Measurements from ENCODE around the gene PACSIN2.

Gene PACSIN2

DNA sequence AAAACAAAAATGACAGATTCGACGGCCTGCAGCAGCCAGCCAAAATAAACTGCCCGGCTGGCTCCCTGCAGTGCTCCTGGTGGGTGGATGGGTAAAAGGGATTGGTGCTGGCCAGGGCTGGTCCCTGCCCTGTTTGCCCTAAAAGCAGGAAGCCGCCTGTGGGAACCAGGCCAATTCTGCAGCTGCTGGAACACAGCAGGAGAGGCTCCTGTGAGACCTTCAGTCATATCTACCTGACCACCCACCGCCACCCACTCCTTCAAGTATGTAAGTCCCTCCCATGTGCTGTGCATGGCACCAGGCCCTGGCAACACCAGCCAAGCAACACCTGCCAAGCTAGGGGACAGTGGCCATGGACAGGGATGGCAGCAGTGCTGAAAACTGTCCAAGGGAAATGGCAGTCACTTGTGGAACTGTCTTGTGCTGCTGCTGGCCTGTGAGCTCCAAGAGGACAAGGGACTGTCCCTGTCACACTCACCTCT, 109.2 kb downstream of the PACSIN2 start:
- no peak for DNase-seq (ENCODE audit: low read depth)

- DNase-seq (ENCODE audit: low read depth), result no peak
Measured at GRCh38 chr22:42905217-42905616, 109.7 kb downstream of the PACSIN2 start.

GRCh38 chr22:42904050-42904449, 110.9 kb downstream of the PACSIN2 start:
- no peak for DNase-seq (ENCODE audit: low read depth)

GRCh38 chr22:42902875-42903510, 112.0 kb downstream of the PACSIN2 start:
- DNase-seq (ENCODE audit: low read depth), result no peak

DNA sequence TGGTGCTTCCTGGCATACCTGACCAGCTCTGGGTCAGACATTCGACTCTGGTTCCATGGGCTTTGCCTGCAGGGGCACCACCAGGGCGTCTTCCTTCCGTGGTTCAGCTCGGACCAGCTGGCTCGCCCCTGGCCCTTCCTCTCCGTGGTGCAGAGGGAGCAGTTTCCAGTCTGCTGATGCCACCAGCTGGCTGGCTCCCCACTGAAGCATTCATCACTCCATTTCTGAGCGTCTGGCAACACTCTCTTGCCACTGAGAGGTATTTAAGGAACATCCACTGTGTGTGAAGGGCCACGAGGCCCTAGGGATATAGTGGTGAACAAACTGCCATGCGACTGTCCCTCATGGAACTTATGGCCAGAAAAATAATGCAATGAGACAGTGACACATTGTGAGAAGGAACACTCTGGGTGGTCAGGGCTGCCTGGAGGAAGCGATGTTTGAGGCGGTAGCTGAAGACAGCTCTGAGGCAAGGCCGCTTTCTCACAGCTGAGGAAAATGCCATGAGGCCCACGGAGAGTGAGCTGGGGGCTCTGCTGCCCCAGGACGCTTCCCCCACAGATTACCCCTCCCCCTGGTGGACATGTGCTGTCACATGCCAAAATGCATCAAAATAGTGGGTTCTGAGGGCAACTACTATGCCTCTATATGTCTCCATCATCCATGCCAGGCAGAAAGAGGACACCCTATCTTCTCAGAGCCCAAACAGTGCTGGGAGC, 113.0 kb downstream of the PACSIN2 start:
- no peak for DNase-seq (ENCODE audit: low read depth)

DNA sequence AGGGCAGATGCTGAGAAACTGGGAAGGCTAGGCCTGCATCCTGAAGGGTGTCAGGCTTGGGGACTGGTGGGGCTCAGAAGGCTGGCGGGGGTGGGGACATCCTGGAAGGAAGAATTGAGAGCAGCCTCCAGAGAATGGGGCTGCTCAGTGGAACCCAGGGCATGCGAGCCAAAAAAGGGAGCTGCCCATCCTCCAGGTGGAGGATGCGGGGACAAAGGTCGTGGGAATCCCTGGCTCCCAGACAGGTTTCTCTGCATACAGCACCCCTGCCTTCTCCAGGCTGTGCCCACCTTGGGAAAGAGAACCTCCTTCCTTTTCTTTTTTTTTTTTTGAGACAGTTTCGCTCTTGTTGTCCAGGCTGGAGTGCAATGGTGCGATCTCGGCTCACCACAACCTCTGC, 117.0 kb downstream of the PACSIN2 start:
- no peak for DNase-seq (ENCODE audit: low read depth)

DNA sequence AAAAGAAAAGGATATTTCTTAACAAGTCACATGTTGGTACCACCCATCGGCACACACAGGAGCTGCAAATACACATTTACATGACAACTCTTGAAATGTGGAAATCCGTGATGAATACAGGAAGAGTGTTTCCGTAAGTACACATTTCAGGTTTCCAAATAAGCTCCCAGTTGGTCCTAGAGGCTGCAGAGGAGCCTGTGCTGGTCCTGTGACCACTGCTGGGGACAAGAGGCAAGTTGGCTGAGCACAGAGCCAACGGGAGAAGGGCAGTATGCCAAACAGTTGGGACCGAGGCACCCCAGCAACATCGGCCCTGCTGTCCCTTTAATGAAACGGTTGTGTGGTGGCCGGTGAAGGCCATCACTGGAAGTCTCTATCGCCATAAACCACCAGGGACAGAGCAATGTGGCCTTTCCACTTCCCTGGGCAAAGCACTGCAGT, 119.4 kb downstream of the PACSIN2 start:
- no peak for DNase-seq (ENCODE audit: low read depth)

DNA sequence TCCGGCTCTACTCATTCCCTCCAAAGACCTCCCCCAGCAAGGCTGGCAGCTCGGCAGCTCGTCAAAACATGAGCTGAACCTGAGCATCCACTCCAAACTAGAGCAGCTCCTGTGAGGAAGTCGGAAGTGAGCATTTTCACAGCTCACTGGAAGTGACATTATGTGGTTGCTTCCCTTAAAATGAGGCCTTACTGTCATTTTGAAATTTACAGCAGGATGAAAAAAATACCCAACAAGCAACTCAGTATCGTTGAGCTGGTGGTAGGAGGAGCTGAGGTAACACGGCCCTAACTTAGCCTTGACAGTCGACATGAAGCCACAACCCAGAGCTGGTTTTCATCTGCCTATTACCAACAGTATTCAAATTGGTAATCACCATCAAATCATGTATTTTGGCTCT, 119.9 kb downstream of the PACSIN2 start:
- peak; percentile 15 for DNase-seq (ENCODE audit: low read depth)

GRCh38 chr22:42893371-42894150, 121.4 kb downstream of the PACSIN2 start:
- DNase-seq (ENCODE audit: low read depth), result no peak

DNA sequence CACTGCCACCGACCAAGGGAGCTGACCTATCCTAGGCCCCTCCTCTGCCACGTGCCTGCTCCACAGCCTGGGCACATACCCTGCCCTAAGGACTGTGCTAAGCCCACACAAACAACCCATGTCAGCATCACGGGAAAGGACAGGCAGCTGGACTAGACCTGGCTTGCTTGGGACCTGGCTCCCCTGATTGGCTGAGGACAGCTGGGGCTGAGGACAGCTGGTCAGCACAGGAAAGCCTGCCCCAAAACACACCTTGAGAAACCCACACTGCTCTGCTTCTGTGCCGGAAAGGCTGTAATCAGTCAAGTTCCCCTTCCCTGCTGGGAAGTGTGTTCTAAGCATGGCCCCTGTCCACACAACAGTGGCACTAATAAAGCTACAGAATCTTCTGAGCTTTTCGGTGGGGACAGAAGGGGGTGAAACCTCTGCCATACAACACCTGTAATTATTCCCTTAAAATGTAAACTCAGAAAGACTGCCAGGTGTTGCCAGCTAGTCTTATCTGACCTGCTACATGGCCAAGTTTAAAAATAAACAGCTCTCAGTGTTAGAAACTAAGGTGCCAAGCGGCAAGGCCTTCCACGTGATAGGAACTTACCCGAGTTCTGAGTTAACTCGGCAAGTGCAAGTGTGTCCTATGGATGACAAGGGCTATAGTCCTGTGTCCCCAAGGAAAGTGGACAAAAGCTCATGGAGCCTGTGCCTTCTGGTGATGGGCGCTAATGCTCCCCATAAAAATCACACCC, 122.2 kb downstream of the PACSIN2 start:
- DNase-seq (ENCODE audit: low read depth), result no peak

GRCh38 chr22:42892156-42892555, 122.8 kb downstream of the PACSIN2 start:
- DNase-seq (ENCODE audit: low read depth), result no peak

- no peak for DNase-seq (ENCODE audit: low read depth)
Measured at GRCh38 chr22:42891696-42892095, 123.3 kb downstream of the PACSIN2 start.

DNA sequence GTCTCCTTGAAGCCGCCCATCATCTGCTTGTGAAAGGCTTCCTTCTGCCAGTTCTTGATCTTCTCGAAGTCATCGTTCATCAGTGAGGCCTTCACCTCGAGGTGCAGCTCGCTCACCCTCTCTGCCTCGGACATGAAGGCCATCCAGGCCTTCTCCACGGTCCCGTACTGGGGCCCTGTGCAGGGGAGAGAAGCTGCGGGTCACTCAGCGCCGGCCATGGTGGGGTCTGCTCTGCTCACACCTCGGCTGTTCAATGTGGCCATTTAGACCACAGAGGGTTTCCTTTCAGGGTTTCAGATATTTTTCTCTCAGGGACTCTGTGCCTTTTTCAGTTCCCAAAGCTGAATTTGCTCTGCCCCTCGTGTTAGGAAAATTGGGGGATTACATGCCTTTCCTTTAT, 123.9 kb downstream of the PACSIN2 start:
- DNase-seq (ENCODE audit: low read depth), result no peak

DNA sequence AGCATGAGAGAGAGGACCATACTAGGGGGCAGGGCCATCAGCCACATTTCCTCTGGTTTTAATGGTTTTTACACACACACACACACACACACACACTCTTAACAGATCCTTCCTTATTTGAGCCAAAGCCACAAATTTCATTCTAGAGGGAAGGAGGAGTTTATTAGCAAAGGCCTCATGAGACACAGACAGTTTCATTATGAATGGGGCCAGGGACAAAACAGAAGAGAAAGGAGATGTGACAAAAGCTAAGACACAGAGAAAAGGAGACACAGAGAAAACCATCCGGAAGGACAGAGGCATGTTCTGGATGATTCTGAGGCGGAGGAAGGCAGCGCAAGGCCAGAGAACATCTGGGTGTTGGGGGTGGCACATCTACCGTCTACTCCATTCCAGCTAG, 125.6 kb downstream of the PACSIN2 start:
- DNase-seq (ENCODE audit: low read depth), result no peak

DNA sequence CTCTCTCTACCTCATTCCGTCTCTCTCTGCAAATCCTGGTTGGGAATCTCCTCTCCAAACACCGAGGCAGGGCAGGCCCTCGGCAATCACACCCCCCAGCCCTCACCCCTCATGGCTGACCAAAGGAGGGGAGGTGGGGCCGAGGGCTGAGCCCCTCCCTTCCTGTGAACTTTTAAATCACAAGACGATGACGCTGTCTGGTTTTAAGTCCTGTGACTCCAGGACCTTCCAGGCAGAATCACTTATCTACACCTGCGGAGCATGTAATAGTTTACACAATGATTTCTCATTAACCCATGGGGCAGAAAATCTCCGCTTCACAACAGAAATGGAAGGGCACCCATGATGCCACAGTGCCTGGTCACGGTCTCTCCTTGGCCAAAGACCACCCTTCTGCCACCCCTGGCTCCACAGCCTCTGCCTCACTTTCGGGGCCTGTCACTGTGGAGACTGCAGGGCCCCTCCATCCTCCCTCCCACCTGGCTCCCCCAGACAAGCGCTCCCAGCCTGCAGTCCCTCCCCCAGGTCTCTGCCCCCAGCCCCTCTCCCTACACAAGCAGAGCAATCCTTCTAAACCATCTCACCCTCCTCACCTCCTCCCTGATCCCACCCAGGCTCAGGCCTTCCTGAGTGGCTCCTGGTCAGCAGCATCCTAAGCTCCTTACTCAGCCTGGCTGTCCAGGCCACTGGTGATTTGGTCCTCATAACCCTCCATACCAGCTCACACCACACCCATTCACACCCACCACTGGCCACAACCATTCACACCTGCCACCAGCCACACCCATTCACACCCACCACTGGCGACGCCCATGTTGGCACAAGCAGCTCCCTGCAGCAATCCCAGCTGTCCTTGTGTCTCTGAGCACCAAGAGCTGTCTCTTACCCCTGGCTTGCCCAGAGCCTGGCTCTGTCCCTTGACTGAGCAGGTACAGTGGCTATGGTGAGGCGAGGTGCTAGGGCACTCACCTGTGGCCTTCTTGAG, 127.1 kb downstream of the PACSIN2 start:
- no peak for DNase-seq (ENCODE audit: low read depth)

GRCh38 chr22:42887120-42887519, 127.8 kb downstream of the PACSIN2 start:
- DNase-seq (ENCODE audit: low read depth), result no peak

DNA sequence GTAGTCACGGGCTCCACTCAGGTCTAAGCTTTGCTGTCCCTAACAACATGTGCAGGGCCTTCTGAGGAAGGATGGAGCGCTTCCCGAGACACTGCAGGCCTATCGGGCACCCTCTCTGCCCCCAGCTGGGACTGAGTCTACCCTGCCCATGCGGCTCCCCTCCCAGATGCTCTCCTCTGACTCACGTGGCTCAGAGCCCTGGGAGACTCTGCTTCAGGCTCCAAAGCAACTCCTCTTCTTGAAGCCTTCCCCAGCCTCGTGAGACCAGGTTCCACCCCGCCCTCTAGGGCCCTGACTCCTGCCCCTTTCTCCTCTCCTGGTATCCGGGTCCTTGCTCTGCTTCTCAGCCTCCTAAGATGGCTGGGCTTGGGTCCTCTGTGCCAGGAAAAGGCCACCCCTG, 129.5 kb downstream of the PACSIN2 start:
- no peak for DNase-seq (ENCODE audit: low read depth)

GRCh38 chr22:42884616-42885375, 130.2 kb downstream of the PACSIN2 start:
- DNase-seq (ENCODE audit: low read depth), result no peak

DNA sequence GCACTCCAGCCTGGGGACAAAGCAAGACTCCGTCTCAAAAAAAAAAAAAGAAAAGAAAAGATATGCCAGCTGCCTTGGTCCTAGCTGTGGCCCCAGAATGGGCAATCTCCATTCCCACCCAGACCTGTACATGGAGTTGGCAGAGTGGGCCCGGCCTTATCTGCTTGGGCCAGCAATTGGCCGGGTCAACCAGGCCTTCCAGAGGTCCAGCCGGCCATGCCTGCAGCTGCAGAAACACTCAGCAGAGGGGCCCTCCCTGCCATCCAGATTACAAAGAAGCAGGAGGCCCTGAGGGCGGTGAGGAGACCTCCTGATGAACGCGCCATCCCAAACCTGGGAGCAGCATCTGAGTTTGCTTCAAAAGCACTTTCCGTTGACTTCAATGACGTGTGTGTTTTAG, 131.0 kb downstream of the PACSIN2 start:
- DNase-seq (ENCODE audit: low read depth), result no peak

DNA sequence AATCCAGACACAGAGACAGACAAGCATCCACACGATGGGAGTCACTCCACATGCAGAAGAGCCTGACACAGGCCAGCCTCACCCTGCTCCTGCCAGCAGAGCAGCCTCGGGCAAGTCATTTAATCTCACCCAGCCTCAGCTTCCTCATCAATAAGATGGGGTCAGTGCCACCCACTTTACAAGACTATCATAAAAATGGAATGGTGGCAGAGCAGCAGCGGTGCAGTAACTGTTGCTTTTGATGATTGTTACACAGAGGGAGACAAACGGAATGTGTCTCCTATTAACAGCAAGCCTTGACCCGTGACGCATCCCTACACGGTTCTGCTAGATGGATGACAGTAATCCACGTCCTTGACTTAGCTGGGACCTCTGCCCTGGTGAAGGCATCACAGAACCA, 131.8 kb downstream of the PACSIN2 start:
- no peak for DNase-seq (ENCODE audit: low read depth)

Data from stimulated activated CD8-positive, alpha-beta memory T cell treated with anti-CD3 and anti-CD28 coated beads, Interleukin-4, amount 100 ng/mL, for 24 hours (primary cell).